NCI-H128 (cell line): ENCODE data around the gene ADRA2A.

Experiments
- DNase-seq: peaks from one replicate; lab custom pipeline; 2025; ENCODE audit not compliant: unreplicated experiment; lab: John Stamatoyannopoulos, UW

The ADRA2A gene

GRCh38 chr10:111109501-111110242, 32.8 kb downstream of the ADRA2A start:
- DNase-seq = no peak

DNA sequence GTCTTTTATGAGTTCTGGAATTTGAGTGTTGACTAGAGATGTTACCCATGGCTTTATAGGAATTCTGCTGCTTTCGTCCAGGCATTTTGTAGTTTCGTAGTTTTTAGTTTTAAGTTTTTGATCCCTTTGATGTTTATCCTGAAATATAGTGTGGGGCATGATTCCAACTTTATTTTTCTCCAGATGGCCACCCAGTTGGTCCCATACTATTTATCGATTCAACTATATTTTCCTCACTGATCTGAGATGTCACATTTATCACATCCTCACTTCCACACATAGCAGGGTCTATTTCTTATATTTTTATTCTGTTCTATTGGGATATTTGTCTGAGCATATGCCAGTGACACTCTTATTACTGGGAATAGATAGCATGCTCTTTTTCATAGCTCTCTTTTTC, 33.9 kb downstream of the ADRA2A start:
- no peak for DNase-seq

GRCh38 chr10:111112333-111112732, 35.5 kb downstream of the ADRA2A start:
- DNase-seq = no peak

DNA sequence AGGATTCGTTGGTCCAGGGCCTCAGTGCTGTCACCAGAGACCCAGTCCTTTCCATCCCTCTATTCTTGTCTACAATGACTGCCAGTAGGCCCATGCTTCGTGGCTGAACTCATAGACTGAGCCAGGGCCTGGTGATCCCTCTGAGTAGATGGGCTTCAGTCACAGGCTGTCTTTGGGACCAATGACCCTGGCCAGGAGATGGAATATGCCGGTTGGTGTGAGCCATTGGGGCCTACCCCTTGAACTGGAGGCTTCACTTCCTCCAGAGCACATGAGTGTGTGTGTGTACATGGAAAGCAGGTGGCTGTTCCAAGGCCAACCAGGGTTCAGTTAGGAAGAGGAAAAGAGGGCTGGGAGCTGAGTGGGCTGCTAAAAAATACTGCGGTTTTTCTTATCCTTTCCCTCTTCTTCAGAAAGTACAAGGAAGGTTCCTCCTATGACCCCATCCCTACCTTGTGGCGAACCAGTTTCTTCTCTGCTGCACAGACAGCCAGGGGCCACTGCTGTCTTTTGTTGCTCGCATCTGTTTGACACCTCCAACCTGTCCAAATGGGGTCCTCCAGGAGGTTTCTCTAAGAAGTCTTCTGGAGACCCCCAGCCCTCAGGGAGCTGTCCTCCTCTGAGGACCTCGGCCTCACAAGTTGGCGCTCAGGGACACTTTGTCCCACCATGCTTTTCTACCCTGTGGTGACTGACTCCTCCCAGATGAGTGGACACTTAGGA, 36.6 kb downstream of the ADRA2A start:
- DNase-seq = no peak

DNA sequence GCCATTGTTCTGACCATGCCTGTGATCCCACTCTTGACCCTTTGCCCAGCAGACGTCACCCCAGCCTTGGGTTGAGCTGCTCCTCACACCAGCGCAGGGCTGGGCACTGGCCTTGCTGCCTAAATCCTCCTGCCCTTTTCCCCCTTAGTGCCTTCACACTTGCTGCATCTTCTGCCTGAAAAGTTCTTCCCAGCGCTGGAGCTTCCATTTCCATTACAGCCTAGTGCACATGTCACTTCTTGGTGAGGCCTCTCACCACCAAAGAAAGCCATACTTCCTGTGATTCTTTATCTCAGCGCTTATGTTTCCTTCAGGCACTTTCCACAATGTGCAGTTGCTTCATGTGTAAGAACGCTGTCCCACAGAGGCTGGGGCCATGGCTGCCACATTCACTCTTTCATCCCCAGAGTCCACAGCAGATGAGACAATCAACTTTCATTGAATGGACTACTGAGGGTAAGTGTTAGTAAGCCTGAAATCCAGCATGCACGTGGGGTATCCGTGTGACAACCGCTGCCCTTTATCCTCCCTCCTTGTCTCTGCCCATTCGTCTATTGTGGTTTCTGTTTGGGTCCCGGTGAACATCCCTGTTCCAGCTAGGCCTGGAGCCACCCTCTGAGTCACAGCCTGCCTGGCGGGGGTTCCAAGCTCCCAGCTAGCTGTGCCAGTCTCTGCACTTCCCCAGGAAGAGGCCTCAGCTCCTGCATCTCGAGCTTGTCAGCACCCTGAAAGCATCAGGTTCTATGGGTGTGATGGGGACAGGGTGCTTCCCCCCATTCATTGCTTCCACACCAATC, 37.3 kb downstream of the ADRA2A start:
- no peak for DNase-seq

GRCh38 chr10:111114758-111115500, 38.1 kb downstream of the ADRA2A start:
- no peak for DNase-seq

GRCh38 chr10:111116211-111116610, 39.4 kb downstream of the ADRA2A start:
- DNase-seq = no peak

DNA sequence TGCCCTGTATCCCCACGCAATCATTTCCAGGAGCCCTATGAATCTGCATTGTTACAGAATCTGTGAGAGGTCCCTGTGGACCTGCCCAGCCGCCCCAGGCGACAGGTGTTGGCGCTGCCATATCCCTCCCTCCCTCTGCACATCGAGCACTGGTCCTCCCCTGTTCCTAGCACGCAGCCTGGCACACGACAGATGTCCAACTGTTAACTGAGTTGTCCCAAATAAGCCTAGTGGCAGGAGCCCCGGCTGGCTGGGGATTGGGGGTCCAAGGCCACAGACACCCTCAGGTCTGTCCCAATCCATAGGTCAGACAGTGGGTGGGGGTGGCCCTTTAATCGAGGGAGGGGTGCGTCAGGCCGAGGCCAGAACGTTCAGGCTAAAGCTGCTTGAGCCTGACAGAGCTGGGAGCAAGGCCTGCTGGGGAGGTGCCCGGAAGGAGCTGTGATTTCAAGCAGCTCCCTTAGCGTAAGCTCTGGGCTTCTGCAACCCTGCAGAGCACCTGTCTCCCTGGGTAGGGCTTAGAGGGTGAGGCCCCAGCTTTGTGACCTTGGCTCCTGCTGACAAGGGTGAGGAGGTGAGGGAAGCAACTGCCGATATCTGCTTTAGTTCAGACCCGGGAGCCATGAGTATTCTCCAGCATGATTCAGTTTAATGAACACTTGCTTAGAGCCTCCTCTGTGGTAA, 40.1 kb downstream of the ADRA2A start:
- DNase-seq = no peak

DNA sequence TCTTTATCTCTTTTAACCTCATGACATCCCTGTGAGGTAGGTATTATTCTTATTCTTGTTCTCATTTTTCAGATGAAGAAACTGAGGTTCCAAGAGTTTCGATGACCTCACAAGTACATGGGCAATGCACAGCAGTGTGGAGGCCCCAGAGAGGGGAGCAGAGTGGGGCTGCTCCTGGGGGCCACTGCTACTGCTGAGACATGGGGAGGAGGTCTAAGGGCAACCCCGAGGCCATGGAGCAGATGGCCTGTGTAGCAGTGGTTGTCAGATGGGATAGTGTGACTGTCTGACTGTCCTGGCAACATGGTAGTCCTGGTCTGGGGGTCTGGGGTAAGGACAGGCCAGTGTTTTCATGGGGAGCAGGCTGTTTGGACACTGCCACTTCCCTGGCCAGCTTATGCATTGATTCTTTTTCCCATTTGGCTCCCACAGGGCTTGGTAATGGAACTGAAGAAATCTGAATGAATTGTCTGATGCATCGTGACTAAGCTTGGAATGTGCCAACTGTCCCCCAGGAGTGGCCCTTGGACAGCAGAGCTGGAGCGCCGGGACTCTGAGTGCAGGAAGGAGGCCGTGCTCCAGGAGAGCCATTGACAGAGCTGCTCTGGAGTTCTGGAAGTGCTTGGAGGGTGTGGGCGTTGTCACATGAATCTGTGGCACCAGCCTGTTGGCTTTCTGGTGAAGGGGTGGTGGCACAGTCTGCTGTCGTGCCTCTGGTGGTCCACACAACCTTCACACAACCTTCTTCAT, 40.9 kb downstream of the ADRA2A start:
- no peak for DNase-seq

- no peak for DNase-seq
These were observed 41.9 kb downstream of the ADRA2A start for GRCh38 chr10:111118758-111119157.

DNA sequence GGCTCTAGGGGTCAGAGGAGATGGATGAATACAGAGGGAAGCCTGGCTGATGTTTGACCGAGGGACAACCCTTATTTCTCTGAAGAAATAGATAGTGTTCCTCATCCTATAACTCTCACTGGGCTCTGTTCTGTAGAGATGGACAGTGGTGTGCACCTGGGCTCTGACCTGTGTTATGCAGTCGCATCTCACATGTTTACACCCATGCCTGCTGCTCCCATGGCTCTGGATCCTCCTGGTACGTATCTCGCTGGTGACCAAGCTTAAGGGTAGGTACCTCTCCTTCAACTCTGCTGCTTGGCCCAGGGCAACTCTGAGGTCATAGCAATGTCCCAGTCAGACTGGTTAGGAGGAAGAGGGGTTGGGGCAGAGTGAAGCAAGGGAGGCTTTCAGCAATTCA, 42.8 kb downstream of the ADRA2A start:
- DNase-seq = no peak

- DNase-seq = no peak
These were observed 45.3 kb downstream of the ADRA2A start for GRCh38 chr10:111122127-111122526.

DNA sequence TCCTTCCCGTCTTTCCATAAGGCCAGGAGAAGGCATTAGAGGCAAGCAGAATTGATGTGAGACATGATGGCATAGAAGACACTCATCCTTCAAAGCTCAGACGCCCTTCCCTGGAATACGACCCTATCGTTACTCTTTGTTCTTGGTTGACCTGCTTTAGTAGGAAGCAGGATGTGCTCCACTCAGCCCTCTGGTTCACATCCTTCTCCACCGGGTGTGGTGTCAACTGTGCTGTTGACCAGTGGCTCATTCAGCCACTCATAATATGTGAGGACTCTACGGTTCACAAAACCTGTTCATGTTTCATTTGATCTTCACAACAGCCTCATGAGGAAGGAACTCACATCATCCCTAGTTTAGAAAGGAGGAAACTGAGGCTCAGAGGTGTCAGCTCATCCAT, 47.1 kb downstream of the ADRA2A start:
- DNase-seq = no peak

- DNase-seq = no peak
These were observed 48.3 kb downstream of the ADRA2A start for GRCh38 chr10:111125102-111125501.

DNA sequence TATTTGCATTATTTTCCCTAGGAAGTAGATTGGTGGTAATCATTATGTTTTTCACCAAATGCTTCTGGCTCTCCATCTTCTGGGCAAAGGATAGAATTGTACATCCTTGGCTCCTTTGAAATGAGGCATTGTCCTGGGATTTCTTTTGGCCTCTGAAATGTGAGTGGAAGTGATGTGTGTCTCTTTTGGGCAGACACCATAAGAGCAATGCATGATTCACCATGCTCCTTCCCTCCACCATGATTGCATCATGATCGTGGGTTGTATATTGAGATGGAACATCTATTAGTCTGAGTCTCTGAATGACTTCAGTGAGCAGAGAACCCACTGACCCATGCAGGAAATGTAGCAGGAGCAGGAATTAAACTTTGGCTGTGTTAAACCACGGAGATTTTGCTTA, 49.2 kb downstream of the ADRA2A start:
- no peak for DNase-seq

DNA sequence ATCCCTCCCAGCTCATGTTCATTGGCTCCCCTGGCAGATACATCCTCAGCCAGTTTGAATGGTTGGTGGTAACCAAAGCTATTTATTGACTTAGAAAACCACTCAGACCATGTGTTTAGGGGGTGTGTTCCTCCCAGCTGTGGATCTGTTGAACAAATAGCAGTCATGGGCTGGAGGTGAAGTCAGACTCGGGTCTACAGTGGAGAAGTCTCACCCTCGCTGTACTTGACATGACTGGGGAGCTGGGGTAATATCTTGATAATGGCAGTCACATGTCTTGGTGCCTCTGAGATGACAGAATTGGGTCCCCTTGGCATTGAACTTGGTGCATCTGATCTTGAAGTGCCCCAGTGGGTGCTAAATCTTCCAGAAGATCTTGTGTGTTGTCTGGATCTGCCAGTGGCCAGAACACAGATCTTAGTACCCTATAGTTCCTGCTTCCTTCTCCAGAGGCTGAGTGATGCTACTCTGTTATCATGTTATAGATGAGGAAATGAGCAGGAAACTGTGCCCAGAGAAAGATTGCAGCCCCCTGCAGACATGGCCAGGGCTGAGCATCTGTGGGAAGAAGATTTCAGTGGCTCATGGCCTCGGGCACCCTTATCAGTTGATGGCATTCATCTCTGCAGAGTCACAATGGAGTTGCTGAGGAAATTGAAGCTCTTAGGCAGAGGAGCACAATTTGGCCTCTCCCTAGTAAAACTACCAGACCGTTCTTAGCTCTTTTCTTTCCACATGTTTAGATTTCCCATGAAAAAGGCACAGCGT, 50.4 kb downstream of the ADRA2A start:
- DNase-seq = no peak

DNA sequence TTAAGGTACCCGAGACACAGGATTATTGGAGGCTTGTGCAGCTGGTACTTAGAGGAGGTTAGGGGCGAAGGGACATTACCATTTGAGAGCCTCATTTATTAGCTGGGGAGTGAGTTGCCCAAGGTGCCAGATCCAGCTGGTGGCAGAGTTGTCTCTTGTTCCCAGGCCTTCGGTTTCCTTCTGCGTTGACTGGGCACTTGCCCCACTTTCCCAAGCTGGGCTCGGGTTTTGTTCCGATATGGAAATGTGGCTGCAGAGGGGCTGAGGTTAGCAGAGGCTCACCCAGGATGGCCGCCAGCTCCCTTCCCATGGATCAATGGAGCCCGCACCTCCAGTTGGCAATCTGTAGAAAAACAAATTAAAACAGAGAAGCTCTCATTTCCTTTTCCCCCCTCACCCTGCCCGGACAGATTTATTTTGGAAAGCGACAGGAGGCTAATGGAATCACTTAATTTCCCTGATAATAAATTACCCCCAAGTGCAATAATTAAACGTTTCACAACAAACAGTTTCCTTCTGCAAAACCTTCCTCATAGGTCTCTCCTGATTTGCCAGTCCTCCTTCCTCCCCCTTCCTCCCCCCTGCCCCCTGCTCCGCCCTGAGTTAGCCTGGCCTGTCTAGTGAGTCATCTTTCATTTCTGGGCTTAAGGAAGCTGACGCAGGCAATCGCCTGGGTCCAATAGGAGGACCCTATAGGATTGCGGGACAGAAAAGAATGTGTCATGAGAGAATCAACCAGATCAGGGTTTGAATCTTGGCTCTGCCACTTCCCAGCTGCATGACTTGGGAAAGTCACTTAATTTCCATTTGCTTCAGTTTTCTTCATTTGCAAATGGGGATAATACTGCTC, 51.7 kb downstream of the ADRA2A start:
- no peak for DNase-seq

DNA sequence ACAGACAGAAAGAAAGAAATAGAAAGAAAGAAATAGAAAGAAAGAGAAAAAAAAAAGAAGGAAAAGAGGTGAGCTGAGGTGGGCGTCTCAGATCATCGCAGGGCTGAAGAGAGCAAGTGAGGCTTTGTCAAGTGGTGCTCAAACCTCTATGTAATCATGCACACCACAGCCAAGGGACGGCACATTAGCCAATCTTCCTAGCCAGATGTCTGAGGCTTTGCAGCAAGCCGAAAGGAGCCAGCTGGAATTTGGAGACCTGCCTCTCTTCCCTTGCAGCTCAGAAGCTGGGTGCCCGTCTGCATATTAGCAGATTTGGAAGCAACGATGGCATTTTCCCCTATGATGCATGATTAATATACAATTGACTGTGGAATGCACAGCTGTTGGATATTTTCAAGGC, 52.5 kb downstream of the ADRA2A start:
- DNase-seq = no peak
